GM10248 (cell line): ENCODE data around the gene STX19.
"Not testable (repeated sequence)": the region's sequence is repeated elsewhere in the genome, so short reads cannot be mapped to it uniquely, and the experiment has no call there.

Experiments used
- CTCF ChIA-PET: fragments of 300-600 bp; sonication (Branson Sonifier 250); formaldehyde crosslinking; extraction: SDS; loops from one replicate; lab custom pipeline; 2021; ENCODE audit warnings: antibody characterized with exemption; lab: Yijun Ruan, JAX
- POLR2A ChIA-PET: fragments of 350-650 bp; sonication (Branson Sonifier 250); formaldehyde crosslinking; extraction: SDS; loops from one replicate; lab custom pipeline; 2020; ENCODE audit warnings: antibody characterized with exemption; lab: Yijun Ruan, JAX
- DNase-seq: peaks from one replicate; pipeline ENCODE4 v3.0.0; 2012; ENCODE audit errors: extremely low spot score
- CTCF ChIP-seq: IDR thresholded peaks from 2 replicates; pipeline ENCODE4 v1.5.1; 2012; ENCODE audit warnings: mild to moderate bottlenecking, low read depth; ENCODE audit errors: extremely low read depth, missing control alignments, control extremely low read depth

The STX19 gene

DNA sequence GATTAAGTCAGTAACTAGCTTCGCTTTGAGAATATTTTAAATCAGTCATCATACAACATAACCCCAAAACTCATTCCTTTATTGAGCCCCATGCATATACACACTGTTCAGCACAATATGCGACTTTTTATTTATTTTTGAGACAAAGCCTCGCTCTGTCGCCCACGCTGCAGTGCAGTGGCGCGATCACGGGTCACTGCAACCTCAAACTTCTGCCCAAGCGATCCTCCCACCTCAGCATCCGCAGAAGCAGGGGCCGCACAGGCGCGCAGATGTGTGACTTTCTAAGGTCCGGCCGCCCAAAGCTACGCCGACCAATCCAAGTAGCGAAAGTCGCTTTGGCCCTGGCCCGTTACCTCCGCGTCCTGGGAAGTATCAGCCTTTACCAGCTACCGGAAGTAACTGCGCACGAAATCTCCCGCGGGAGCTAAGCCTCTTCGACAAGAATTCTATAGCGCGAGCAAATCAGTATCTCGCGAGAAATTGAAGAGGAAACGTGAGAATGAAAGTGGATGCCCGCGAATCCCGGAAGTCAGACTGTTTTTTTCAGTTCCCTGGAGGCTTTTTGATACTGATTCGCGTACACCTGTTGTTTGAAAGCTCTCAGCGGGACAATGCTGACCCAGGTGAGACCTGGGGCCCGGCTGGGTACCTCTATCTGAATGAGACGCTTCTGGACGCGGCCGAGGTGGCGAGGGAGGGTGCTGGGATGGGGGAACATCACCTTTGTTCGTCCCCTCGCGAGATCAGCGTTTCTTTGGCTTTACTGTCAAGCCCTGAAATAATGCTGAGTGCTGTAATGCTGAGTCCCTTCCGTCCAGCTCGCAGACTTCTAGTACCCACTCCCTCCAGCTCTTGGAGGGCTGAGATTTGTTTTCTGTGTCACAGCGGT, 34.4 kb upstream of the STX19 start, which contains the start of the genes DHFR2 and NSUN3:
DHFR2 (minus strand) TSS at position 404 of the 892 bp plus-strand sequence. CDS start 1,405 bp downstream, outside the sequence.
NSUN3 (plus strand) TSS at position 549 of the 892 bp plus-strand sequence; CDS start at position 615, 66 bp downstream.
- ChIA-PET POLR2A (interaction anchor here (0.7 kb wide), 1 partner anchor 55 kb away, joined by 3 read pairs; no protein-coding TSS in a partner anchor), CTCF (interaction anchor here (0.8 to 2.1 kb wide), 7 partner anchors 12 to 83 kb away, joined by 3 to 10 read pairs (median 4); partner anchors contain the start of gene ARL13B)
- DNase-seq: peak; percentile 84
- TF ChIP-seq CTCF: no peak

- no peak for DNase-seq
- CTCF ChIA-PET: interaction anchor here (2.1 kb wide), 1 partner anchor 10 kb away, joined by 7 read pairs; no protein-coding TSS in a partner anchor
- no peak for TF ChIP-seq CTCF
- POLR2A ChIA-PET: no interaction called here
Observed at GRCh38 chr3:94061297-94061696, 32.9 kb upstream of the STX19 start.

DNA sequence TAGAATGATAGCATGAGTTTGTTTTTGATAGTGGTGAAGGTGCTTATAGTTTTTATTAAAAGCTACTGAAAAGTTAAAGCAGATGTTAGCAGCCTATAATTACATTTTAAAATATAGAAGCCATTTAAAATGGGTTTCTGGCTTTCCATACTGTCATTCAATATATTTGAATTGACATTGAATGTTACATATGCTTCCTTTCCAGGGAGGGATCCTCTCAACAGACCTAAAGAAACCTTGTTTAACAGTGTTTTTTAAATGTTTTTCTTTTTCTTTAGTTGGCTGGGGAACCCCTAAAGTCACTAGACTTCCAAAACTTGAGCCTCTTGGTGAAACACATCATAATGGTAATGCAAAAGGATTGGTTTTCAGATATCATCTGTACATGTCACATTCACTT, 22.1 kb upstream of the STX19 start:
- no peak for DNase-seq
- CTCF ChIA-PET: interaction anchor here (1.3 to 2.6 kb wide), 2 partner anchors 11 to 13 kb away, joined by 7 read pairs; partner anchors contain the start of genes DHFR2 and NSUN3
- no peak for TF ChIP-seq CTCF
- POLR2A ChIA-PET: no interaction called here

- TF ChIP-seq CTCF: no peak
- POLR2A ChIA-PET: no interaction called here
- no peak for DNase-seq
- CTCF ChIA-PET: interaction anchor here (0.9 to 1.4 kb wide), 2 partner anchors 10 to 41 kb away, joined by 3 to 5 read pairs; no protein-coding TSS in a partner anchor
Observed at GRCh38 chr3:94049267-94049666, 20.9 kb upstream of the STX19 start.

DNA sequence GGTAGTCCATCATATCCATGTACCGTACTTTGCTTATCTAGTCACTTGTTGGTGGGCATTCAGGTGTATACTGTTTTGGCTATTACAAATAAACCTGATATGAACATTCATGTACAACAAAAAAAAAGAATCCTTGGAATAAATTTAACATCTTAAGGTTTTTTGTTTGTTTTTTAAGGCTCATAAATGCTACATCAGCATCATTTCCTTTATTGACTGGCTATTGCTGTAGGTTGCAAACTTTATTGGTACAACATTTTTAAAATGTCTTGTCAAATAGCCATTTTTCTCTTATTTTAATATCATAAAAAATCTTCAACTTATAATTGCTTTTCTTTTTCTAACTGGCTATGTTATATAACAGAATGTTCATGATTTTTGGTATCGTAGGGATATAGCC, 18.1 kb upstream of the STX19 start:
- CTCF ChIA-PET: no interaction called here
- DNase-seq: no peak
- TF ChIP-seq CTCF: no peak
- POLR2A ChIA-PET: no interaction called here

GRCh38 chr3:94044100-94044936, 15.9 kb upstream of the STX19 start:
- POLR2A ChIA-PET, CTCF ChIA-PET, DNase-seq: not testable (repeated sequence)
